ENCODE measurements around the gene INTS4.
"Not testable (repeated sequence)": the region's sequence is repeated elsewhere in the genome, so short reads cannot be mapped to it uniquely, and the experiment has no call there.

The INTS4 gene

DNA sequence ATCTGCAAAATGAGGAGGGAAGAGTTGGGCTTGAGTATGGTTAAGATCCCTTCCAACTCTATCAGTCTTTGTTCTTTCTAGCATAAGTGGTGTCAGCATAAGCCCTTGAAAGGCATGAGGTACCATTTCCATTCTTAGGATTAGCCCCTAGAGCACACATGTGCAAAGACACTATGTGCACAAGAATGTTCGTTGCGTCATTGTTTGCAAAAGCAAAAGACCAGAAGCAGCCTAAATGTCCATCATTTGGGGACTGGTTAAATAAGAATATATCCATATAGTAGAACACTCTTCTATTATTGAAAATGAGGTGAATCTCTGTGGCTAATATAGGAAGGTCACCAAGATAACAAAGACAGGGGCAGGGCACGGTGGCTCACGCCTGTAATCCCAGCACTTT lies 38.6 kb upstream of the INTS4 start:
- TF ChIP-seq, protein P1, sequence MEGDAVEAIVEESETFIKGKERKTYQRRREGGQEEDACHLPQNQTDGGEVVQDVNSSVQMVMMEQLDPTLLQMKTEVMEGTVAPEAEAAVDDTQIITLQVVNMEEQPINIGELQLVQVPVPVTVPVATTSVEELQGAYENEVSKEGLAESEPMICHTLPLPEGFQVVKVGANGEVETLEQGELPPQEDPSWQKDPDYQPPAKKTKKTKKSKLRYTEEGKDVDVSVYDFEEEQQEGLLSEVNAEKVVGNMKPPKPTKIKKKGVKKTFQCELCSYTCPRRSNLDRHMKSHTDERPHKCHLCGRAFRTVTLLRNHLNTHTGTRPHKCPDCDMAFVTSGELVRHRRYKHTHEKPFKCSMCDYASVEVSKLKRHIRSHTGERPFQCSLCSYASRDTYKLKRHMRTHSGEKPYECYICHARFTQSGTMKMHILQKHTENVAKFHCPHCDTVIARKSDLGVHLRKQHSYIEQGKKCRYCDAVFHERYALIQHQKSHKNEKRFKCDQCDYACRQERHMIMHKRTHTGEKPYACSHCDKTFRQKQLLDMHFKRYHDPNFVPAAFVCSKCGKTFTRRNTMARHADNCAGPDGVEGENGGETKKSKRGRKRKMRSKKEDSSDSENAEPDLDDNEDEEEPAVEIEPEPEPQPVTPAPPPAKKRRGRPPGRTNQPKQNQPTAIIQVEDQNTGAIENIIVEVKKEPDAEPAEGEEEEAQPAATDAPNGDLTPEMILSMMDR (conservative IDR thresholded peaks at IDR 0.05; ENCODE audit: low read depth) = no peak
- POLR2A ChIA-PET (ENCODE audit: low non-redundant PET) = no interaction called here
- CTCF ChIA-PET = no interaction called here
- H3K27ac ChIP-seq = no peak overlapping the region
- no peak for DNase-seq (ENCODE audit: low spot score)

DNA sequence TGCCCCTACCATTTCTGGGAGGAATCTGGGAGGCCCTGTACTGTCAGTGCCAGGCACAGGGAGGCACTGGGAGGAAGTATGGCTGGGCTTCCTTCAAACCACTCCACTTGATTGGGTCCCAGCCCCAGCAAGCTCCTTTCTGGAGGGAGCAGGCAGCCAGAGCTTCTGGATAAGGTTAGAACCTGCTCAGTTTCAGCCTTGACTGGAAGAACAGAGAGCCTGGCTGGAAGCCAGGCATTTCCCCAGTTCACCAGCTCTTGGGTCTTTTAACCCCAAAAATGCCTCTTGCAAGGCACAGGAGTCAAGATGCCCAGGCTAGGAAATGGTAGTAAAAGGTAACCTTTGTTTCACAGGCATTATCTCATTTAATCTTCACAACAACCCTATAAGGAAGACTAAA lies 37.6 kb upstream of the INTS4 start:
- peak overlapping the region; percentile 38; the same call in 1 of the 2 replicates for H3K27ac ChIP-seq
- DNase-seq (ENCODE audit: low spot score) = no peak
- ChIA-PET POLR2A (ENCODE audit: low non-redundant PET) (no interaction called here), CTCF (interaction anchor here (2.0 kb wide), 1 partner anchor 13 kb away, joined by 6 read pairs; no protein-coding TSS in a partner anchor)
- TF ChIP-seq, protein P1 (conservative IDR thresholded peaks at IDR 0.05; ENCODE audit: low read depth) = no peak

DNA sequence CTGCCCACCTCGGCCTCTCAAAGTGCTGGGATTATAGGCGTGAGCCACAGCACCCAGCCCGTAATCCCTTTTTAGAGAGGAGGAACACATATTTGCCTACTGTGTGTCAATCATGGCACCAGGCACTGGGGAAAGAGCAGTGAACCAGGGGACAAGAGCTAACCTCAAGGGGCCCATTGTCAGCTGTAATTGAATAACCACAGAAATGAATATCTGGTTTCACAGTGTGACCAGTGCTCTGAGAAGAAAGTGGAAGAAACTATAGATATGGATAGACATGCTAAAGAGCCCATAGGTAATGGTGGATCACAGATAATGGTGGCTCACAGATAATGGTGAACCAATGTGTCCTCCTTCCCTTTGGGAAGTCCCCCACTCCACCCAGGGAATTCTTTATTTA lies 37.2 kb upstream of the INTS4 start:
- TF ChIP-seq, protein P1 (conservative IDR thresholded peaks at IDR 0.05; ENCODE audit: low read depth) = no peak
- CTCF ChIA-PET = interaction anchor here (0.7 to 2.0 kb wide), 2 partner anchors 14 to 55 kb away, joined by 4 to 6 read pairs; no protein-coding TSS in a partner anchor
- DNase-seq (ENCODE audit: low spot score) = no peak
- H3K27ac ChIP-seq = no peak overlapping the region; the same call in 1 of the 2 replicates
- POLR2A ChIA-PET (ENCODE audit: low non-redundant PET) = no interaction called here

DNA sequence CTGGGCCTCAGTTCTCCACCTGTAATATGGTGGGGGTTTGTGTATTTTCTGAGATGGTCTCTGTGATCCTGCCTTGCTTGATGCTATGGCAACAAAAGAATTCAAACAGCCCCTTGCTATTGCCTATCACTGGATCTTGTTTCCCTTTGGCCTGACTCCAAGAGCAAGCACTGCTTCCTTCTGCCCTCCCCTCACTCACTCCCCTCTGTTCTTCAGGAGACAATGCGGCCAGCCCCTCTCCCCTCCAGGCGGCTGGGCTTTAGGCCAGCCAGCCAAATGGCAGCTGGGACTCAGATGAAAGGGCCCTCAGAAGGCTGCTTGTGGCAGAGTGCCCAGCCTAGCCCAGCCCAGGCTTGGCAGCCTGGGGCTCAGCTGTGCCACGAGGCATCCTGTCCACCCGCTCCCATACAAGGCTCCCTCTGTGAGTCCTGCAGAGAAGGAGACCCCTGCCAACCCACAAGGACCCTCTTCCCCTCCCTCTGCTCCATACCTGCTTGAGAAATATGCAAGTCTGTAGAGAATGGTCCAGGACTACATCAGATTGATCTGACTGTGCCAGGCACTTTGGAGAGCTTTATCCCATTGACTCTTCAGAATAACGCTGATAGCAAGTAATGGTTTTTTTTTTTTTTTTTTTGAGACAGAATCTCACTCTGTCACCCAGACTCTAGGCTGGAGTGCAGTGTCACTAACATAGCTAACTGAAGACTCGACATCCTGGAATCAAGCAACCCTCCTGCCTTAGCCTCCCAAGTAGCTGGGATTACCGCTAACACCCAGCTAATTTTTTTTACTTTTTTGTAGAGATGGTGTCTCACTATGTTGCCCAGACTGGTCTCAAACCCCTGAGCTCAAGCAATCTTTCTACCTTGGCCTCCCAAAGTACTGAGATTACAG lies 36.2 kb upstream of the INTS4 start:
- no peak for DNase-seq (ENCODE audit: low spot score)
- TF ChIP-seq, protein P1 (conservative IDR thresholded peaks at IDR 0.05; ENCODE audit: low read depth) = no peak
- ChIA-PET CTCF (interaction anchor here (0.6 to 2.0 kb wide), 3 partner anchors 15 to 901 kb away, joined by 3 to 6 read pairs (median 4); no protein-coding TSS in a partner anchor), POLR2A (ENCODE audit: low non-redundant PET) (no interaction called here)
- peak overlapping the region; percentile 47 for H3K27ac ChIP-seq

DNA sequence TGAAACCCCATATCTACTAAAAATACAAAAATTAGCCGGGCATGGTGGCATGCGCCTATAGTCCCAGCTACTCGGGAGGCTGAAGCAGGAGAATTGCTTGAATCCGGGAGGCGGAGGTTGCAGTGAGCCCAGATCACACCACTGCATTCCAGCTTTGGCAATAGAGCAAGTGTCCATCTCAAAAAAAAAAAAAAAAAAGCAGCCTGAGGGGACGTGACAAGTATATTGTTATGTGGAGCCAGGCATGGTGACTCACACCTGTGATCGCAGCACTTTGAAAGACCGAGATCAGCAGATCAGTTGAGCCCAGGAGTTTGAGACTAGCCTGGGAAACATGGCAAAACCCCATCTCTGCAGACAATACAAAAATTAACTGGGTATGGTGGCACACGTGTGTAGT lies 34.0 kb upstream of the INTS4 start:
- CTCF ChIA-PET; DNase-seq (ENCODE audit: low spot score); H3K27ac ChIP-seq: not testable (repeated sequence)
- POLR2A ChIA-PET (ENCODE audit: low non-redundant PET) = interaction anchor here (0.7 kb wide), 1 partner anchor 1589 kb away, joined by 8 read pairs; no protein-coding TSS in a partner anchor

DNA sequence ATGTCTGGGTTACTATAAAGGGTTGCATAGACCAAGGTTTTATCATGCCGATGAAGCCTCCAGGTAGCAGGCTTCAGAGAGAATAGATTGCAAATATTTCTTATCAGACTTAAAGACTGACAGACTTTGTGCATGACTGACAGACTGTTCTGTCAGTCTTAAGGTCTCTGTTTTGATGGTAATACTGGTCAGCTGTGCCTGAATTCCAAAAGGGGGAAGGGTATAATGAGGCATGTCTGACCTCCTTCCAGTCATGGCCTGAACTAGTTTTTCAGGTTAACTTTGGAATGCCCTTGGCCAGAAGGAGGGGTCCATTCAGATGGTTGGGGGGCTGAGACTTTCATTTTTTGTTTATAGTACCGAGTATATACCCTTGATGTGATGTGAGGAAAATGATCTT lies 33.3 kb upstream of the INTS4 start:
- no peak overlapping the region for H3K27ac ChIP-seq
- TF ChIP-seq, protein P1 (conservative IDR thresholded peaks at IDR 0.05; ENCODE audit: low read depth) = no peak
- ChIA-PET POLR2A (ENCODE audit: low non-redundant PET) (interaction anchor here (0.7 kb wide), 1 partner anchor 1588 kb away, joined by 8 read pairs; no protein-coding TSS in a partner anchor), CTCF (no interaction called here)
- no peak for DNase-seq (ENCODE audit: low spot score)

DNA sequence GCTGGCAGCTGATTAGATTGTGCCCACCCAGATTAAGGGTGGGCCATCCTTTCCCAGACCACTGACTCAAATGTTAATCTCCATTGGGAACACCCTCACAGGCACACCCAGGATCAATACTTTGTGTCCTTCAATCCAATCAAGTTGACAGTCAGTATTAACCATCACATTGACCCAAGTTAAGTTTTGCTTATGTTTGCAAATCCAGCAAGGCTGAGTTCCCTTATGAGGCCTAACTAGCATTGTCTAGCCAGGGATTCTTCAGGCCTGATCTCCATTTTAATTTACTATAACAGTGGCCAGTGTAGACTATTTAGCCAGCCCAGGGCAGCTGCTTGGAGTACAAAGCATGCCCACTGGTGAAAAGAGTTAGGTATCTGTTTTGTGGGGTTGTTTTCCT lies 30.9 kb upstream of the INTS4 start:
- no peak overlapping the region for H3K27ac ChIP-seq
- DNase-seq (ENCODE audit: low spot score) = no peak
- ChIA-PET POLR2A (ENCODE audit: low non-redundant PET) (no interaction called here), CTCF (interaction anchor here (0.6 kb wide), 1 partner anchor 52 kb away, joined by 3 read pairs; no protein-coding TSS in a partner anchor)
- TF ChIP-seq, protein P1 (conservative IDR thresholded peaks at IDR 0.05; ENCODE audit: low read depth) = no peak
